HG03196 (cell line): ENCODE data around the gene CSTA.

Experiments
- ATAC-seq: cut with Tn5 transposase; IDR thresholded peaks from one replicate; pipeline ENCODE4 v1.9.1; 2021; ENCODE audit not compliant: unreplicated experiment

CSTA gene

DNA sequence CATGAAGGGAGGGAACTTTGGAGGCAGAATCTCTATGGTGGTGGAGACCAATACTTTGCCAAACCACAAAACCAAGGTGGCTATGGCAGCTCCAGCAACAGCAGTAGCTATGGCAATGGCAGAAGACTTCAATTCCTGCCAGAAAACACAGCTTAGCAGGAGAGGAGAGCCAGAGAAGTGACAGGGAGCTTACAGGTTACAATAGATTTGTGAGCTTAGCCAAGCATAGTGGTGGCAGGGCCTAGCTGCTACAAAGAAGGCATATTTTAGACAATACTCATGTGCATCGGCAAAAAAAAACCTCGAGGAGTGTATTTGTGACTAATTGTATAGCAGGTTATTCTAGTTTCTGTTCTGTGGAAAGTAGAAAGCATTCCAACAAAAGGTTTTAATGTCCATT lies 6.4 kb upstream of the CSTA start:
- ATAC-seq: no peak

DNA sequence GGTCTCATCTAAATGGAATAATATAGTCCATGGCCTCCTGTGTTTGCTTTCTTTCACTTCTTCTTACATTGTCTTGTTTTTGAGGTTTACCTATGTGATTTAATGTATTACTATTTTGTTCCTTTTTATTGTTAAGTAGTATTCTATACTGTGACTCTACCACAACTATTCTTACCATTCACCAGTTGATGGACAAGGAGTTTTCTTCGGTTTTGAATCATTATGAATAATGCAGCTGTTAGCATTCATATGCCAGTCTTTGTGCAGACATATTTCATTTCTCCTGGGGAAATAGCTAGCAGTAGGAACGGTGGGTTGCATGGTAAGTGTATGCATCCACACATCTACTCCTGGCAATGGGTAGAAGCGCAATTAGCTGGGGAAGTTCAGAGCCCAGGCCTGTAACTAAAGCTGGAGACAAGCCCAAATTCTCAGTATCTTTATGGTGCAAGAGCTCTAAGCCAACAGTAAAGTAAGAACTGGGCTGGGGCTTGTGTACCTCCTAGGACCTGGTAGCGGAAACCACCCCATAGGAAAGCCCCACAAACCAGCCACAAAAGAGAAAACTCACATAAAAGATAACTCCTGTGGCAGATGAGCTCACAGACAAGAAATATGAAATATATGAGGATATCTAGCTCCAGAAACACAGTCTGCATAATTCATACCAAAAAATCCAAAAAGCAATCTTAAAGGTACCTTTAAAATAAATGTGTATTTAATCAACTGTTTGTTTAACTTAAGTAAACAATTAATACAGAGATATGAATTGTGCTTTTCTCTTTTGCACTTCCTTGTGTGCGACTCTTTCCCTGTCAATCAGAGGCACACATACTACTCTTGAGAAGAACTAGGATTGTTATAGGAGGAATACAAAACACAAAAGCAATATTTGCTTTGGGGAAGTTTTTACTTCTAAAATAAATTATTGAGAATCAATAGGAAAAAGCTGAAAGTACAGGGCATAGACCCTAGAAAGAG lies 2.7 kb upstream of the CSTA start:
- no peak for ATAC-seq

DNA sequence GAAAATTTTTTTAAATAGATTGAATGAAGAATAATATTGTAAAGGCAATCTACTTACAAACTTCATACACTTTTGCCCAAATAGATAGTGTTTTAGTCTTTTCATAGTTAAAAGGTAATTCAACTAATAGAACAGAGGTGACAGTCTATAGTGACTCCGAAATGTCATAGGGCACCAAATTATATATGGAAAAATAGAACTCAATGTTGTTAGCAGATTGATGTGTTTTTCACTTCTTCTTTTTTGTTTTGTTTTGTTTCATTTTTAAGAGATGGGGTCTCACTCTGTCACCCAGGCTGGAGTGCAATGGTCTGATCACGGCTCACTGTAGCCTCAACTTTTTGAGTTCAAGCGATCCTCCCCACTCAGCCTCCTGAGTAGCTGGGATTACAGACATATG lies 721 bp downstream of the CSTA start:
- ATAC-seq: no peak

DNA sequence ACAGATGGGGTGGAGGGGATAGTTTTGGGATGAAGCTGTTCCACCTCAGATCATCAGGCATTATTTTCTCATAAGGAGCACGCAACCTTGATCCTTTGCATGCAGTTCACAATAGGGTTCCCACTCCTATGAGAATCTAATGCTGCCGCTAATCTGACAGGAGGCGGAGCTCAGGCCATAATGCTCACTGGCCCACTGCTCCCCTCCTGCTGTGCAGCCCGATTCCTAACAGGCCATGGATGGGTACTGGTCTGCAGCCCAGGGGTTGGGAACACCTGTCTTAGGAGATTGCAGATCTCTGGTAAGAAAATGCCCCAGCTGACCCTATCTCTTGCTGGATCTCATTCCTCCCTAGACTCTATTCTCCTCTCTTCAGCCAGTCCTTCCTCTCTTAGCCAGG lies 6.8 kb downstream of the CSTA start:
- ATAC-seq: no peak

- no peak for ATAC-seq
Measured at GRCh38 chr3:122332551-122332950, 7.5 kb downstream of the CSTA start.

DNA sequence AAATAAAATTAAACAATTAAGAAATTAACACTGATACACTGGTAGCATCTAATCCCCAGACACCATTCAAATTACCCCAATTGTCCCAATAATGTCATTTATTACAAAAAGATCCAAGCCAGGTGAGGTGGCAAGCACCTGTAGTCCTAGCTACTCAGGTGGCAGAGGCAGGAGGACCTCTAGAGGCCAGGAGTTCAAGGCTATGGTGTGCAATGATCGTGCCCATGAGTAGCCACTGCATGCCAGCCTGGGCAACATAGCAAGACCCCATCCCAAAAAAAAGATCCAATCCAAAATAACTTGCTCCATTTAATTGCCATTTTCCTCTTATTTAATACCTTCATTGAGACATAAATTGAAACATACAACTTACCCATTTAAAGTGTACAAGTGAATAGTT lies 17.8 kb downstream of the CSTA start:
- ATAC-seq: no peak

DNA sequence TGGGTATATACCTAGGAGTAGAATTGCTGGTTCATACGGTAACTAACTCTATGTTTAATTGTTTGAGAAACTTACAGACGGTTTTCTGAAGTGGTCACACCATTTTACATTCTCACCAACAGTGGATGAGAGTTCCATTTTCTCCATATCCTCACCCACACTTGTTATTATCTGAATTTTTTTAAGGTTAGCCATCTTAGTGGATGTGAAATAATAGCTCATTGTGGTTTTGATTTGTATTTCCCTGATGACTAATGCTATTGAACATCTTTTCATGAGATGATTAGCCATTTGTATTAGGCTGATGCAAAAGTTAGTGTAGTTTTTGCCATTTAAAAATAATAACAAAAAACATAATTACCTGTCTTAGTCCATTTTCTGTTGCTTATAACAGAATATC lies 18.6 kb downstream of the CSTA start:
- no peak for ATAC-seq

DNA sequence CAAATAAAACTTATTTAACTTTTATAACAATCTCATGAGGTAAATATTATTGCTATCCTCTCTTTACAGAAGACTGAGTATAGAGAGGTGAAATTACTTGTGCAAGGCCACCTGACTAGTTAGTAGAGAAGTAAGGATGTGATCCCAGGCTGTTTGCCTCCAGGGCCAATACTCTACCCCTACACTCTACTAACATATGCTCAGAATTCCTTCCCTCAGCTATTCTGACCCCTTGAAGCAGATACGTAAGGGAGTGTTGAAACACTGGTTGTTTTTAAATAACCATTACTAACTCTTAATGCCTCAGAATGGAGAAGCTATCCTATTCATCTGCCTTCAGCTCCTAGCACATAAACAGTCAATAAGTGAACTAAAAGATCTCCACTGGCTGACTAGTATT lies 24.1 kb downstream of the CSTA start:
- ATAC-seq: no peak

DNA sequence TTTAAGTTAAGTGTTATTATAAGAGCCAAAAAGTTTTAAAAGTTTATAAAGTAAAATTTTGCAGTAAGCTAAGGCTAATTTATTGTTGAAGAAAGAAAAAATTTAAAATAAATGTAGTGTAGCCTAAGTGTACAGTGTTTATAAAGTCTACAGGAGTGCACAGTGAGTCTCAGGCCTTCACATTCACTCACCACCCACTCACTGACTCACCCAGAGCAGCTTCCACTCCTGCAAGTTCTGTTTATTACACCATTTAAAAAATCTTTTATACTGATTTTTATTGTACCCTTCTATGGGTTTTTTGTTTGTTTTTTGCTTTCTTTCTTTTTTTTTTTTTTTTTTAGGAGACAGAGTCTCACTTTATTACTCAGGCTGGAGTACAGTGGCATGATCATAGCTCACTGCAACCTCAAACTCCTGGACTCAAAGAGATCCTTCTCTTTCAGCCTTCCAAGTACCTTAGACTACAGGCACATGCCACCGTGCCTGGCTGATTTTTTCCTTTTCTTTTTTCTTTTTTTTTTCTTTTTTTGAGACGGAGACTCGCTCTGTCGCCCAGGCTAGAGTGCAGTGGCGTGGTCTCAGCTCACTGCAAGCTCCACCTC lies 25.9 kb downstream of the CSTA start:
- no peak for ATAC-seq

DNA sequence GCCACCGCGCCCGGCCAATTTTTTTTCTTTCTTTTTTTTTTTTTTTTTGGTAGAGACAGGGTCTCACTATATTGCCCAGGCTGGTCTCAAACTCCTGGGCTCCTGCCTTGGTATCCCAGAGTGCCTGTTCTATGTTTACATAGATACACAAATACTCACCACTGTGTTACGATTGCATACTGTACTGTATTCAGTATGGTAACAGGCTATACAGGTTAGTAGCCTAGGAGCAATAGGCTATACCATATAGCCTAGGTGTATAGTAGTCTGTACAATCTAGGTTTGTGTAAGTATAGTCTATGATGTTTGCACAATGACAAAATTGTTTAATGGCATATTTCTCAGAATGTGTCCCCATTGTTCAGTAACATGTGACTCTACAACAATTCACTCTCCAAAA lies 26.6 kb downstream of the CSTA start:
- no peak for ATAC-seq

- no peak for ATAC-seq
Measured at GRCh38 chr3:122353215-122353614, 28.2 kb downstream of the CSTA start.

DNA sequence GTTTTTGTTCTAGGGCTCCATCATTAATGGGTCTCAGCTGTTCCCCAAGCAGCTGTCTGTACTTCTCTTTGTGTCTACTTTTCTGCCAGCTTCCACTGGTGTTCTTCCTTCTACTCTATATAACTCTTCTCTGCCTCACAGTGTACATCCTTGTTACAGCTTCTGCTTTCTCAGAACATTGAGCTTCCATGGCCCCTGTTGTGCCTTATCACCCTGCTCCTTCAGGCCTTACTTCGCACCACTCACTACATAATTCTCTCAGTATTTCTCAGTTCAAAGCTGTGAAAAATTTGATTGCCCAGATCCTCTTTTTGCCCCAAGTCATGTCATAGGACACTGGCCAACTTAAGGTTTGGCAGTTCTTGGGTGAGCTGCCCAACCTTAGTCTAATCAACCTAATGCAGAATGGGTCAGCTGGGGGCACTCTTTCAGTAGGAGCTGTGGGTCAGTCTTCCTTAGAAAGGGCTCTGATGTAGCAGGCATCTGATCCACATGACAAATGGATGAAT lies 28.9 kb downstream of the CSTA start:
- no peak for ATAC-seq

DNA sequence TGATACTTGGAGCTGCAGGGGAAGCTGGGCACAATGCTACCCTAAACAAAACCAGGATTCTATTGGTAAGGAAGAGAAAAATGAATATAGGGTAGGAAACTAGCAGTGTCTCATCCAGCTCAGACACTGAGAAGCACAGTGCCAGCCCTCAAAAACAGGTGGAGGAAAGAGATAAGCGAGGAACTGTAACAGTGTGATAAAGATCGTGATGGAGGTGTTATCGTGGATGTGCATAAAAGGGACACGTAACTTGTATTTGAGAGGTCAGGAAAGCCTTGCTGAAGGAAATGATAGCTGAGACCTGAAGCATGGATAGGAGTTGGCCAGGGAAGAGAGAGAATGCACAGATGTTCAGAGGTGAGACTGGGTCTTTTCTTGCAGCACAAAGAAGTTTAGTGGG lies 30.6 kb downstream of the CSTA start:
- ATAC-seq: no peak

DNA sequence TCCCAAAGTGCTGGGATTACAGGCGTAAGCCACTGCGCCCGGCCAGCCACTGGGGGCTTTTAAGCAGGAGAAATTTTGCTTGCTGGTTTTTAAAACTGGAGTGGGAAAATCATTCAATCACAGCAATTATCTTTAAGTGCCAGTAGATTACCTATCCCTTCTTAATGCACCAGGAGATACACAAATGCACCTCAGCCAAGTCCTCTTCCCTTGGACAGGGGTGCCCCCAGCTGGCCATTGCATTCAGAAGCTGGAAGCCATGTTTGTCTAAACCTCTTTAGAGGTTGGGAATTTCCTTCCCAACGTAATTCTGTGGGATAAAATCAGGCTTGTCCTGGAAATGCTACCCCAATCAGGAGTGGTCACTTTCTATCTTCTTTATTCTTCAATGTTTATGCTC lies 31.4 kb downstream of the CSTA start:
- no peak for ATAC-seq

DNA sequence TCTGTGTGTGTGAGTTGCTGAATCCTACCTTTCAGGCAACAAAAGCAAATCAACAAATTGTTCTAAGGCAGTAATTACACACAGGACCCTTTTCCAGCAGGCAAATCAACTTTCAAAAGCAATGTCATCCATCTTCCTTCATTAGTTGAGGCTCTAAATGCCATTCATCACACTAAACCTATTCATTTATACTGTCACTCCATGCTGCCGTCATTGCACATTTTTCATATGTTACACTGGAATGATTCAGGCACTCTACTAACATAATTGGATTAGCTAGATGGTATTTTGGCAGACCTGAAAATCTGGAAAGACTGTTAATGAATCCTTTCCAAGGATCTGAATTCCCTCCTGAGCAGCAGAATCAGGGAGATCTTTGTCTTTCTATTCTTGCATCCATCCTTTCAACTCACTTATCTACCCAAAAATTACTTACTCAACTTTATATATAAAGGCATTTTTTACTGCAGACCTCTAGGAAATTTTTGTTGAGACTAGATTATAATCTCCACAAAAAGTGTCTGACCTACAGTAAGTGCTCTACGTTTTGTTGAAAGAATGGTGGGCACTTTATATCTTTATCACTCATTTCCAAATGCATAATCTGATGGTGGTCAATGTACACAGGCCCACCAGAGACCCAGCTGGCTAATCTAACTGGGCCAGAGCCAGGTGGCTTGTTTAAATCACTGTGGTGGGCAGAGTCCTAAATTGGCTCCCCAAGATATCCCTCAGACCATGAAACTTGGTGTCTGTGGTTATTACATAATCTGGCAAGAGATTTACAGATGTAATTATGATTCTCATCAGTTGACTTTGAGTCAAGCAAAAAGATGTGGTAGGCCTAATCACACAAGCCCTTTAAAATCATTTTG lies 33.0 kb downstream of the CSTA start:
- ATAC-seq: no peak

DNA sequence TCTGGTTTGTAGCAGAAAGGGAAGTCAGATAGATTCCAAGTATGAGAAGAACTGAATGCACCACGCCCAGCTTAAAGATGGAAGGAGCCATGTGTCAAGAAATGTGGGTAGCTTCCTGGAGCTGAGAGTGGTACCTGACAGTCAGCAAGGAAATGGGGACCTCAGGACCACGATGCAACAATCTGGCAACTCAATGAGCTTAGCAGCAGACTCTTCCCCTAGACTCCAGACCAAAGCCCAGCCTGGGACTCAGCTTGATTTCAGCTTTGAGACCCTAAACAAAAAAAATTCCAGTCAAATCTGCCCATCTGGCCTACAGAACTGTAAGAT lies 33.6 kb downstream of the CSTA start:
- no peak for ATAC-seq

DNA sequence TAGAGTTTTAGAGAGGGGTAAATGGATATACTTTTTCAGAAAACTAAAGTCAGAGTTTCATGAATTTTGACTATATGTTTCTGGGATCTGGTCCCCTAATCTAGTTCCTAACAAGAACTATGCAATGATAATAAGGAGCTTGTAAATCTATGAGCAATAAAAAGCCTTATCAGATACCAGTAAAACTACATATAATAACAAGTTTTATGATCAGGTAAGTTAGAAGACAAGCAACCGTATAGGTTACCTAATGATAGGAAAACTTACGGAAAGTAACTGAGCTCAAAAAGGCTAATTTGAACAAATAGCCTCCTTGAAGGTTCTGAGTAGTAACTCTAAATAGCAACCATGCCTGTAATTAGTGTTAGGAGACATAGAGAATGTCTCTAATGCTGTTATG lies 37.0 kb downstream of the CSTA start:
- ATAC-seq: no peak

GRCh38 chr3:122364490-122364889 lies 39.4 kb downstream of the CSTA start:
- no peak for ATAC-seq

DNA sequence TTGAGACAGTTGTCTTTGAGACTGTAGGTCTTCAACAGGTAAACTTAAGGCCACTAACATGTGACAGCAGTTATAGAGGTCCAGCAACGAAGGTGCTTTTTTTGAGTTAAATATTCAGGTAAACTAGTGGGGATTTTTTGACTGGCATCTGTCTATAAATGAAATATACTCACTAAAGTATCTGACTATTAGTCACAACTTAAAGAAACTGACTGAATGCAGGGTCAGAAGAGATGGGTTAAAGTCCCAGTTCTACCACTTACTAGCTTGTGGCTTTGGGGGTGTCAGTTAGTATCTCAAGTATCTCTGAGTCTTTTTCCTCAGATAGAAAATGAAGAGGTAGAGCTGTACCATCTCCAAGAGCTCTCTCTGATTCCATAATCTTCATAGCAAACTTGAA lies 40.0 kb downstream of the CSTA start:
- ATAC-seq: peak; percentile 48

GRCh38 chr3:122365582-122366378 lies 40.7 kb downstream of the CSTA start:
- peak; percentile 56 for ATAC-seq

GRCh38 chr3:122366379-122366749 lies 41.3 kb downstream of the CSTA start:
- ATAC-seq: no peak
